NCI-H446 treated with DMSO at 0.1 percent for 48 hours (cell line): ENCODE measurements around the gene SLC6A7.

Experiments used
- DNase-seq: peaks from one replicate; lab custom pipeline; 2025; lab: John Stamatoyannopoulos, UW

The SLC6A7 gene

GRCh38 chr5:150190987-150191386 lies 1.1 kb downstream of the SLC6A7 start:
- no peak for DNase-seq

GRCh38 chr5:150192462-150192861 lies 2.6 kb downstream of the SLC6A7 start:
- no peak for DNase-seq

GRCh38 chr5:150195736-150196485 lies 6.0 kb downstream of the SLC6A7 start:
- DNase-seq = no peak

- no peak for DNase-seq
Observed at GRCh38 chr5:150196514-150196913, 6.7 kb downstream of the SLC6A7 start.

- DNase-seq = no peak
Observed at GRCh38 chr5:150196986-150197385, 7.1 kb downstream of the SLC6A7 start.

GRCh38 chr5:150197476-150197875 lies 7.6 kb downstream of the SLC6A7 start:
- no peak for DNase-seq

- DNase-seq = no peak
Observed at GRCh38 chr5:150202501-150202900, 12.6 kb downstream of the SLC6A7 start.

GRCh38 chr5:150203832-150204589 lies 14.1 kb downstream of the SLC6A7 start:
- DNase-seq = no peak

- DNase-seq = no peak
Observed at GRCh38 chr5:150204590-150204960, 14.7 kb downstream of the SLC6A7 start.

- DNase-seq = no peak
Observed at GRCh38 chr5:150206098-150206778, 16.4 kb downstream of the SLC6A7 start.

- DNase-seq = no peak
Observed at GRCh38 chr5:150206779-150207115, 16.9 kb downstream of the SLC6A7 start.

- DNase-seq = no peak
Observed at GRCh38 chr5:150208187-150209098, 18.6 kb downstream of the SLC6A7 start.

- DNase-seq = no peak
Observed at GRCh38 chr5:150209099-150209635, 19.3 kb downstream of the SLC6A7 start.

- no peak for DNase-seq
Observed at GRCh38 chr5:150210644-150211043, 20.8 kb downstream of the SLC6A7 start.

GRCh38 chr5:150211156-150212030 lies 21.5 kb downstream of the SLC6A7 start:
- no peak for DNase-seq

- DNase-seq = no peak
Observed at GRCh38 chr5:150213530-150213929, 23.7 kb downstream of the SLC6A7 start.

- DNase-seq = no peak
Observed at GRCh38 chr5:150214289-150214688, 24.4 kb downstream of the SLC6A7 start.

- DNase-seq = no peak
Observed at GRCh38 chr5:150215979-150216944, 26.4 kb downstream of the SLC6A7 start.

GRCh38 chr5:150217038-150217437 lies 27.2 kb downstream of the SLC6A7 start:
- DNase-seq = no peak
